Activated CD4-positive, alpha-beta T cell treated with anti-CD3 and anti-CD28 coated beads, Interleukin-2, amount 50 U/mL, for 16 hours (primary cell): ENCODE measurements around the gene OLFML3.
A peak's percentile ranks its signal among the peaks of the same experiment; 100 is the strongest.
"Not testable (repeated sequence)": the region's sequence is repeated elsewhere in the genome, so short reads cannot be mapped to it uniquely, and the experiment has no call there.

Experiments
- DNase-seq: peaks from one replicate; pipeline ENCODE4 v3.0.0-alpha.2; 2020

OLFML3 gene

DNA sequence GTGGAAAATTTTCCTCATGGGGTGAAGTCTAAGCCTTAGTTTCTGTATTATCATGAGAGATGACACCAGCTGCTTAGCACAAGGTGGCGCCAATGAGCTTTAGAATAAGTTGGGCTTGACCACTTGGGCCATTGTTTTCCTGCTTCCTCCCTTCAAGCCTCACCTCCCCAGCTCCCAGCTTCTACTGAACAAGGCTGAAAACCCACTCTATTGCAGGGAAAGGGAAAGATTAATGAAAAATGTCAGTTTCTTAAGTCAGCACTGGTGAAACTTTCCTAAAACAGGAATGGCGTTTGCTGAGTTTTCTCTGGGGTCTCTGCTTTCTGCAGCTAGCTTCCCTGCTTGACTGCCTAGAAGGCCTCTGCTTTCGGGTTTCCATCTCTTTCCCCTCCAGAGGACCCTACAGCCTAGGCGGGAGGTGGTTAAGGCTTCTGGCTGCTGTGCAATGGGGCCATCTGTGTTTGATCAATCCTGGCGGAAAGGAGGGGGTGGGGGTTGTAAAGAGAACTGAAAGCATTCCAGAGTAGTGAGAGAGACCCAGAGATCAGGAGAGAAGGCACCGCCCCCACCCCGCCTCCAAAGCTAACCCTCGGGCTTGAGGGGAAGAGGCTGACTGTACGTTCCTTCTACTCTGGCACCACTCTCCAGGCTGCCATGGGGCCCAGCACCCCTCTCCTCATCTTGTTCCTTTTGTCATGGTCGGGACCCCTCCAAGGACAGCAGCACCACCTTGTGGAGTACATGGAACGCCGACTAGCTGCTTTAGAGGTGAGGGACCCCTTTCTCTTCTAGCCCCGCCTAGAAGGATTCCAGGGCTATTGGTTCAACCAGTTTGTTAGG is at the start of gene OLFML3:
TSS of gene OLFML3 (plus strand) at position 612 of the 840 bp plus-strand sequence. CDS start at position 655, 43 bp downstream.
- DNase-seq, result peak; percentile 58

GRCh38 chr1:113929750-113930498 is 49.4 kb upstream of the OLFML3 start:
- peak; percentile 61 for DNase-seq

DNA sequence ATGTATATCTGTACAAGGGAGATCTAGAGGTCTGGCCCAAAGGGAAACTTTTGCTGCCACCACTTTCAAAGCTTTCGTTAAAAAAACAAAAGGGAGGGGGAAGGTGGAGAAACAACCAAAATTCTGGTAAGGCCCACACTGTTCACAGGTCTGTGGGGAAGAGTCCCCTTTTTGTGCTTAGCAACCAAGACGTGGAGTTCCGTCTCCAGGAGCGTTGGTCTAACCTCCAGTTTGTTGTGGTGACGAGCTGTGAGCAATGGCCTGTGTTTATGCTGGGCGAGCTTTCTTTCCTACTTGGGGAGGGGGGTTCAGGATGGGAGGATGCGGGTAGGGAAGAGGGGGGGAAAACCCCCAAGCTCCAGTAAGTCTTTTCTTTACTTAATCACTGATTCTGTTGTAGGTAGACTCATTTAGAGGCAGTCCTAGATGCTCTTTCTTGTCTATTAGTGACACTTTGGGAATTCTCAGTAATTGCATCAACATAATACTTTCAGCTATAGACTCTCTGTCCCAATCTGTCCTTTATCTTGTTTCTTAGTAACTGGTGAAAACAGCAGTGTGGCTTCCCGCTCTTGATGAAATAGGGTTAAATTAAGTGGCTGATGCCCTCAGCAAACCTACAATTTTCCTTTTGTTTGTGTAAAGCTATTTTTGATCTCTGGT is 48.6 kb upstream of the OLFML3 start:
- DNase-seq, result peak; percentile 77

- peak; percentile 51 for DNase-seq
Measured at GRCh38 chr1:113931451-113931851, 47.8 kb upstream of the OLFML3 start.

DNA sequence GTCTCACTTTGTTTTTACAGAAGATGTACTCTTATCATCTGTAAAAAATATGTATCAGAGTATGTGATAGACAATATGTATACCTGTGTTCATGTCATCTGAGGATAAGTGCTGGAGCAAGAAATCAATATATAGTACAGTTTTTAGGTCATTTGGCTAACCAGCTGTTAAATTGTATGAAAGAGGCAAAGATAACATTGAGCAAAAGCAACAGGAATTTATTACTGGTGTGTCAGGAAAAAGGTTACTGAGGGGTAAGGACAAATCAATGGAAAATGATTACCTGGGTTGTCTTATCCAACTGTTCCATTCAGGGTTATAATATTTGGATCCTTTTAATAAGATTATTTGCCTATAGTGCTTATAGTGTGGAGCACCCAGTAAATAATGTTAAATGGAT is 45.3 kb upstream of the OLFML3 start:
- DNase-seq, result no peak

DNA sequence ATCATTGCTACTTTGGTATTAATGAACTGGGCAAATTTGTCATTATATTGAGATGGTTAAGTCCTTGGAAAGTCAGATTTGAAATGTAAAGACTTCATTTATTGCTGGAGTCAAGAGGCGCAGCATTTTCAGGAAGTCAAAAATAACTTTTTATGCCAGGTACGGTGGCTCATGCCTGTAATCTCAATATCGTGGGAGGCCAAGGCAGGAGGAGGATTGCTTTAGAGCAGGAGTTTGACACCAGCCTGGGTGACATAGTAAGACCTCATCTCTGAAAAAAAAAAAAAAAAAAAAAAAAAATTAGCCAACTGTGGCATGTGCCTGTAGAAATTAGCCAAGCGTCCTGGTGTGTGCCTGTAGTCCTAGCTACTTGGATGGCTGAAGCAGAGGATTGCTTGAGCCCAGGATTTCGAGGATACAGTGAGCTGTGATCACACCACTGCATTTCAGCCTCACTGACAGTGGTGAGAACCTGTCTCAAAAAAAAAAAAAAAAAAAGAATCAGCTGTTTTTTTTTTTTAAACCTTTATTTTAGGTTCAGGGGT is 44.7 kb upstream of the OLFML3 start:
- no peak for DNase-seq

DNA sequence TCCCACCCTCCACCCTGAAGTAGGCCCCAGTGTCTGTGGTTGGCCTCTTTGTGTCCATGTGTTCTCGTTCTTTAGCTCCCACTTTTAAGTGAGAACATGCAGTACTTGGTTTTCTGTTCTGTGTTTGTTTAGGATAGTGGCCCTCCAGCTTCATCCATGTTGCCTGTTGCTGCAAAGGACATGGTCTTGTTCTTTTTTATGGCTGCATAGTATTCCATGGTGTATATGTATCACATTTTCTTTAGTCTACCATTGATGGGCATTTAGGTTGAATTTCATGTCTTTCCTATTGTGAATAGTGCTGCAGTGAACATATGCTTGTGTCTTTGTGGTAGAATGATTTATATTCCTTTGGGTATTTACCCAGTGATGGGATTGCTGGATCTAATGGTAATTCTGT is 44.1 kb upstream of the OLFML3 start:
- DNase-seq, result no peak

- DNase-seq, result no peak
Measured at GRCh38 chr1:113935970-113936369, 43.3 kb upstream of the OLFML3 start.

DNA sequence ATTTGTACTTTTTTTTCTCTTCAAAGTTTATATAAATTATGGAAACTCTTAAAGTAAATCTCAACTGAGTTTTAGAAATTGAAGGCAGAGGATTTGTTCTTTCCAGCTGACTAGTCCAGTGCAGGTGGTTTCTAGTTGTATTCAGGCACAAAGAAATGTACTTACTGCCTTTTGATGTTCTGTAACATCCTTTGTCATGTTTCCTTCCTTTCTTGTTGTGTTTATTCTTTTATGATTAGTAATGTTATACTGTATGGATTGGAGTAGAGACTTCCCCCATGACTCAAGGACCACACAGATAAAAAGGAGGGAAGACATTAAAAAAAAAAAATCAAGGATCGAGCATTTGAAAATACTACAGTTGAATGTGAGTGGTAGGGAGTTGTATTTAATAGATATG is 42.1 kb upstream of the OLFML3 start:
- no peak for DNase-seq

- DNase-seq, result no peak
Measured at GRCh38 chr1:113938192-113938591, 41.1 kb upstream of the OLFML3 start.

- peak; percentile 63 for DNase-seq
Measured at GRCh38 chr1:113940365-113941244, 38.7 kb upstream of the OLFML3 start.

GRCh38 chr1:113941245-113941559 is 38.1 kb upstream of the OLFML3 start:
- no peak for DNase-seq

- no peak for DNase-seq
Measured at GRCh38 chr1:113942527-113942926, 36.7 kb upstream of the OLFML3 start.

- DNase-seq, result no peak
Measured at GRCh38 chr1:113943028-113943811, 36.1 kb upstream of the OLFML3 start.

- no peak for DNase-seq
Measured at GRCh38 chr1:113945329-113945728, 33.9 kb upstream of the OLFML3 start.

- DNase-seq, result no peak
Measured at GRCh38 chr1:113946112-113946511, 33.2 kb upstream of the OLFML3 start.

GRCh38 chr1:113946678-113947387 is 32.4 kb upstream of the OLFML3 start:
- no peak for DNase-seq

GRCh38 chr1:113947388-113948107 is 31.7 kb upstream of the OLFML3 start:
- DNase-seq, result no peak

GRCh38 chr1:113948151-113948550 is 31.1 kb upstream of the OLFML3 start:
- DNase-seq, result not testable (repeated sequence)

- DNase-seq, result no peak
Measured at GRCh38 chr1:113949007-113949406, 30.3 kb upstream of the OLFML3 start.
